ENCODE data around the gene PLEKHA7.
"Not testable (repeated sequence)": the region's sequence is repeated elsewhere in the genome, so short reads cannot be mapped to it uniquely, and the experiment has no call there.

Gene PLEKHA7

DNA sequence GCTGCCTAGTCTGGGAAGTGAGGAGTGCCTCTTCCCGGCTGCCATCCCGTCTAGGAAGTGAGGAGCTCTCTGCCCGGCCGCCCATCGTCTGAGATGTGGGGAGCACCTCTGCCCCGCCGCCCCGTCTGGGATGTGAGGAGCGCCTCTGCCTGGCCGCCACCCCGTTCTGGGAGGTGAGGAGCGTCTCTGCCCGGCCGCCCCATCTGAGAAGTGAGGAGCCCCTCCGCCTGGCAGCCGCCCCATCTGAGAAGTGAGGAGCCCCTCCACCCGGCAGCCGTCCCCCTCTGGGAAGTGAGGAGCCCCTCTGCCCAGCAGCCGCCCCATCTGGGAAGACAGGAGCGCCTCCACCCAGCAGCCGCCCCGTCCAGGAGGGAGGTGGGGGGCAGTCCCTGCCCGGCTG lies 126.3 kb downstream of the PLEKHA7 start:
- H3K4me3 Mint-ChIP-seq; H3K27ac Mint-ChIP-seq; H3K27me3 Mint-ChIP-seq; H3K36me3 Mint-ChIP-seq (ENCODE audit: low read depth); H3K9me3 Mint-ChIP-seq: not testable (repeated sequence)
- H3K4me1 Mint-ChIP-seq (ENCODE audit: low read depth) = peaks cover 15% of the 10 kb centered on the region

- Mint-ChIP-seq H3K4me3 (no peak overlapping the region), H3K9me3 (no peaks in the 10 kb centered on the region), H3K4me1 (ENCODE audit: low read depth) (no peaks in the 10 kb centered on the region), H3K27ac (no peak overlapping the region), H3K27me3 (peaks cover 12% of the 10 kb centered on the region), H3K36me3 (ENCODE audit: low read depth) (no peaks in the 10 kb centered on the region)
Observed at GRCh38 chr11:16883174-16883573, 131.0 kb downstream of the PLEKHA7 start.

- H3K4me3 Mint-ChIP-seq = no peak overlapping the region
- no peak overlapping the region for H3K27ac Mint-ChIP-seq
- no peaks in the 10 kb centered on the region for H3K36me3 Mint-ChIP-seq (ENCODE audit: low read depth)
- H3K27me3 Mint-ChIP-seq = peaks cover 11% of the 10 kb centered on the region
- no peaks in the 10 kb centered on the region for H3K4me1 Mint-ChIP-seq (ENCODE audit: low read depth)
- no peaks in the 10 kb centered on the region for H3K9me3 Mint-ChIP-seq
Observed at GRCh38 chr11:16881766-16882165, 132.4 kb downstream of the PLEKHA7 start.

- Mint-ChIP-seq H3K36me3 (ENCODE audit: low read depth) (no peaks in the 10 kb centered on the region), H3K27me3 (peaks cover 8% of the 10 kb centered on the region), H3K4me3 (no peak overlapping the region), H3K4me1 (ENCODE audit: low read depth) (no peaks in the 10 kb centered on the region), H3K27ac (no peak overlapping the region), H3K9me3 (no peaks in the 10 kb centered on the region)
Observed at GRCh38 chr11:16881074-16881709, 133.0 kb downstream of the PLEKHA7 start.

DNA sequence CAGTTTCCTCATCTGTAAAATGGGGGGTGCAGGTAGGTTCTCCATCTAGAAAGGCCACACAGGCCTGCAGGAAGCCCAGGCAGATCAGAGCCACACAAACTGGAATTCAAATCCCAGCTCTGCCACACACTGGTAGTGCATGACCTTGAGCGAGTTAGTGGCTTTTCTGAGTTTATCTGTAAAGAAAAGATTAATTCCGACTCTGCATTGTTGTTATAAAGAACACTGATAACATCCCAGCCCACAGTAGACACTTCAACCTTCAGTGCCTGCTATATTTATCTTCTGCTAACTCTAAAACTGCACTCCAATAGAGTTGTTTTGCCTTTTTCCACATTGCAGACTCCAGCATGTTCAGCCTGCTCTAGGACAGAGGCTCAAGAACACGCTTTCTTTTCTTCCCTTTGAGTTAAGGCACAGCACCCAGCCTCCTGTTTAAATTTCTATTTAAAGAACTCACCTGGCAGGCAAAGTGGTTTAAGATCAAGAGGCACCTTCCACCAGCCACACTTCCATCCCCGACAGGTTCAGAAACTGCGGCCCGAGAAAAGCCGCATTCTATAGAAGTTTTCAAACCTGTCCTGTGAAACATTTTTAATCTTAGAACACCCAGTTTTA lies 133.9 kb downstream of the PLEKHA7 start:
- no peak overlapping the region for H3K27ac Mint-ChIP-seq
- H3K4me3 Mint-ChIP-seq = no peak overlapping the region
- H3K9me3 Mint-ChIP-seq = no peaks in the 10 kb centered on the region
- H3K27me3 Mint-ChIP-seq = peaks cover 8% of the 10 kb centered on the region
- no peaks in the 10 kb centered on the region for H3K4me1 Mint-ChIP-seq (ENCODE audit: low read depth)
- H3K36me3 Mint-ChIP-seq (ENCODE audit: low read depth) = no peaks in the 10 kb centered on the region

- Mint-ChIP-seq H3K9me3 (no peaks in the 10 kb centered on the region), H3K27ac (no peak overlapping the region), H3K36me3 (ENCODE audit: low read depth) (no peaks in the 10 kb centered on the region), H3K27me3 (peaks cover 12% of the 10 kb centered on the region), H3K4me1 (ENCODE audit: low read depth) (no peaks in the 10 kb centered on the region), H3K4me3 (no peak overlapping the region)
Observed at GRCh38 chr11:16879690-16880089, 134.5 kb downstream of the PLEKHA7 start.

DNA sequence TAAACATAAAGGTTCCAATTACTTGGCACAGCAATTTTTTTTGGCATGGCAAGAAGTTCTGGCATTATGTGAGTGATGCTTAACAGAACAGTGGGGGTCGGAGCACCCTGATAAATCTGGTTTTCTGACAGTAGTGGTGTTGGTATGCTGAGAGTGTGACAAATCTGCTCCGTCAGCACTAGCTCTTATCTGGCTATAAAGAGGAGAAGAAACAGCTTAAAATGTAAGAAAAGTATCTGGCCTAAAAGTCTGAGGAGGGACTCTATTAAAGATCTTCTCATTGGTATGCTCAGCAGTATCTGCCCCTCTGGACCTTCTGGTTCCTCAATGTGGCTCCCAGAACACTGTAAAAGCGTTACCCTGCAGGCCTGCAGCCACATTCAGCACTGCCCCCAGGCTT lies 137.4 kb downstream of the PLEKHA7 start:
- no peak overlapping the region for H3K27ac Mint-ChIP-seq
- H3K9me3 Mint-ChIP-seq = no peaks in the 10 kb centered on the region
- H3K27me3 Mint-ChIP-seq = peaks cover 12% of the 10 kb centered on the region
- no peaks in the 10 kb centered on the region for H3K36me3 Mint-ChIP-seq (ENCODE audit: low read depth)
- no peak overlapping the region for H3K4me3 Mint-ChIP-seq
- H3K4me1 Mint-ChIP-seq (ENCODE audit: low read depth) = no peaks in the 10 kb centered on the region

GRCh38 chr11:16876053-16876752 lies 138.0 kb downstream of the PLEKHA7 start:
- Mint-ChIP-seq H3K36me3 (ENCODE audit: low read depth) (no peaks in the 10 kb centered on the region), H3K27me3 (peaks cover 10% of the 10 kb centered on the region), H3K4me1 (ENCODE audit: low read depth) (no peaks in the 10 kb centered on the region)

DNA sequence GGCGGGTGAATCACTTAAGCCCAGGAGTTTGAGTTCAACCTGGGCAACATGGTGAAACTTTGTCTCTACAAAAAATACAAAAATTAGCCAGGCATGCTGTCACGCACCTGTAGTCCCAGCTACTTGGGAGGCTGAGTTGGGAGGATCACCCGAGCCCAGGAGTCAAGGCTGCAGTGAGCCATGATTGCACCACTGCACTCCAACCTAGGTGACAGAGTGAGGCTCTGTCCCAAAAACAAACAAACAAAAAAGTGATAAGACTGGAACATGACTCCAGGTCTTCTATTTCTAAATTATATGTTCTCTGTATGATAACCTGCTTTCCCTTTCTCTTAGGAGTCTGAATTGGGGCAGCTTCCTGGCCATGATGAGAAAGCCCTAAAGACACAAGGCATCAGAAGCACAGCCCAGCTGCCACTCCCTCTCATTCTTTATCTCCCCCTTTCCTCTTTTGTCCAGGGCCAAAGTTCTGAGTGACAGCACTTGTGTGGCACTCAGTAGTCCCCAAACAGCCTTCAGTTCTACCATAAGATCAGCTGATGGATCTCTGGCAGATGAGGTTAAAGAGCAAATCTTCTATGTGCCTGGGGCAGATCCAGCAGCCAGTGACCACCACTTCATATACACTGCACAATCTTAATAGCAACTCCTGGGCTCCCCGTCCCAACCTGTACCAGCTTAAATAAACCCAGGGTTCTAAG lies 139.8 kb downstream of the PLEKHA7 start:
- Mint-ChIP-seq H3K4me1 (ENCODE audit: low read depth) (no peaks in the 10 kb centered on the region), H3K9me3 (no peaks in the 10 kb centered on the region), H3K27me3 (peaks cover 7% of the 10 kb centered on the region), H3K27ac (no peak overlapping the region), H3K4me3 (no peak overlapping the region), H3K36me3 (ENCODE audit: low read depth) (no peaks in the 10 kb centered on the region)

More at GRCh38 chr11:16876053-16876752, 138.0 kb downstream of the PLEKHA7 start:
- Mint-ChIP-seq H3K9me3 (no peaks in the 10 kb centered on the region), H3K27ac (no peak overlapping the region), H3K4me3 (no peak overlapping the region)

DNA sequence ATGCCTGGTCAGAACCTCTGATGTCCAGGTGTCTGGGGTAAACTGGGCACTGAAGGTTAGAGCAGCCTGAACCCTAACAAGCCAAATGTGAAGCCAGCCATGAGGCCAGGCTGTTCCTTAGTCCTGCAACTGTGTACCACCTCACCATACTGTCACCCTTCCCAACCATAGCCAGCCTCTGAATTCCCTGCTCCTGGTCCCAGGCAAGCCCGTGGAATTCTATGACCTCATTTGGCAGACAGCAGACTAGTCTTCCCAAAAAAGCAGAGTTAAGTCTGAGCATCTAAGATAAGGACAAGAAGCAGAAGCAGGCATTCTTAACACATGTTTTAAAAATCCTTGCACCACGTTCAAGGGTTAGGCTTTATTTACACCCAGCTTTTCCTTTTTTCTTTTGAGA lies 140.9 kb downstream of the PLEKHA7 start:
- no peak overlapping the region for H3K27ac Mint-ChIP-seq
- no peaks in the 10 kb centered on the region for H3K36me3 Mint-ChIP-seq (ENCODE audit: low read depth)
- H3K4me3 Mint-ChIP-seq = no peak overlapping the region
- no peaks in the 10 kb centered on the region for H3K9me3 Mint-ChIP-seq
- peaks cover 7% of the 10 kb centered on the region for H3K27me3 Mint-ChIP-seq
- no peaks in the 10 kb centered on the region for H3K4me1 Mint-ChIP-seq (ENCODE audit: low read depth)

DNA sequence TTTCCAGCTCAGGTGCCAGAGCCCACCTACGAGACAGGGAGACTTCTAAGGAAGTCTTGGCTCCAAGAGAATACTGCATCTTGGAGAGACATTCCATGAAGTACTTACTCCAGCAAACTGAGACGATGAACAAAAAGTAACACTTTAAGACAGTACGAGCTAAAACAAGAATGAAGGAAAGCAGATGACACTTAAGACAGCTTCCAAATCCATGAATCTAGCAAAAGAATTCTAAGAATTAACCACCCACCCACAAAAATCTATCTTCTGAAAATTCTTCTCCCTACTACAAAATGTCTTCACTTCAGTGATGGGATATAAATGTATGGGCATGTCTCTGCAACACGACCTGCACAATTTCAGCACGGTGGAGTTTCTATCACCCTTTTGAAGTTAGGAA lies 142.8 kb downstream of the PLEKHA7 start:
- Mint-ChIP-seq H3K27me3 (peaks cover 7% of the 10 kb centered on the region), H3K9me3 (no peaks in the 10 kb centered on the region), H3K27ac (no peak overlapping the region), H3K4me3 (no peak overlapping the region), H3K36me3 (ENCODE audit: low read depth) (peaks cover 10% of the 10 kb centered on the region), H3K4me1 (ENCODE audit: low read depth) (no peaks in the 10 kb centered on the region)

DNA sequence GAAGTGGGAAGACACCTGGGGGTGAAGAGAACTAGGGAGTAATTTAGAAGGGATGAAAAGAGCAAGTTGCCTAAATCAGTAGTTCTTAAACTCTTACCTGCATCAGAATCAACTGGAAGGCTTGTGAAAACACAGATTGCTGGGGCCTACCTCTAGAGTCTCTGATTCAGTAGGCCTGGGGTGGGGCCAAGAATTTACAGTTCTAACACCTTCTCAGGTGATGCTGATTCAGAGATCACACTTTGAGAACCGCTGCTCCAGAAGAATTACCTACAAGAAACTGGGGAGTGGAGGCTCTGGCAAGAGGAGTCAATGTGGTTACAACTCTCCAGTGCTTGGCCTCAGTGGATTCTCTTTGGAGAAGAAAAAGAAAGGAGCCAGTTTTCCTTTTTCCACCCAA lies 147.1 kb downstream of the PLEKHA7 start:
- Mint-ChIP-seq H3K9me3 (peaks cover 4% of the 10 kb centered on the region), H3K36me3 (ENCODE audit: low read depth) (peaks cover 18% of the 10 kb centered on the region), H3K4me3 (no peak overlapping the region), H3K27ac (no peak overlapping the region), H3K27me3 (peaks cover 3% of the 10 kb centered on the region), H3K4me1 (ENCODE audit: low read depth) (peaks cover 26% of the 10 kb centered on the region)

DNA sequence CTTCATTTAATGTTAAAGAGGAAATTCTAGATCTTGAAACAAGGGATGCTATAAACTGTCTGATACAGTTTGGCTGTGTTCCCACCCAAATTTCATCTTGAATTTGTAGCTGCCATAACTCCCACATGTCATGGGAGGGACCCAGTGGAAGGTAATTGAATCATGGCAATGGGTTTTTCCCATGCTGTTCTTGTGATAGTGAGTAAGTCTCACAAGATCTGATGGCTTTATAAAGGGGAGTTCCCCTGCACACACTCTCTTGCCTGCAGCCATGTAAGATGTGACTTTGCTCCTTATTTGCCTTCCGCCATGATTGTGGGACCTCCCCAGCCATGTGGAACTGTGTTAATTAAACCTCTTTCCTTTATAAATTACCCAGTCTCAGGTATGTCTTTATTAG lies 149.8 kb downstream of the PLEKHA7 start:
- H3K9me3 Mint-ChIP-seq, H3K4me3 Mint-ChIP-seq: not testable (repeated sequence)
- H3K36me3 Mint-ChIP-seq (ENCODE audit: low read depth) = peaks cover 18% of the 10 kb centered on the region
- peaks cover 16% of the 10 kb centered on the region for H3K27me3 Mint-ChIP-seq
- peak overlapping the region; percentile 92 for H3K27ac Mint-ChIP-seq
- H3K4me1 Mint-ChIP-seq (ENCODE audit: low read depth) = peaks cover 28% of the 10 kb centered on the region

GRCh38 chr11:16863389-16863788 lies 150.8 kb downstream of the PLEKHA7 start:
- Mint-ChIP-seq H3K4me3 (no peak overlapping the region), H3K27ac (peak overlapping the region; percentile 45), H3K4me1 (ENCODE audit: low read depth) (peaks cover 28% of the 10 kb centered on the region), H3K36me3 (ENCODE audit: low read depth) (peaks cover 18% of the 10 kb centered on the region), H3K27me3 (peaks cover 16% of the 10 kb centered on the region), H3K9me3 (peaks cover 4% of the 10 kb centered on the region)

DNA sequence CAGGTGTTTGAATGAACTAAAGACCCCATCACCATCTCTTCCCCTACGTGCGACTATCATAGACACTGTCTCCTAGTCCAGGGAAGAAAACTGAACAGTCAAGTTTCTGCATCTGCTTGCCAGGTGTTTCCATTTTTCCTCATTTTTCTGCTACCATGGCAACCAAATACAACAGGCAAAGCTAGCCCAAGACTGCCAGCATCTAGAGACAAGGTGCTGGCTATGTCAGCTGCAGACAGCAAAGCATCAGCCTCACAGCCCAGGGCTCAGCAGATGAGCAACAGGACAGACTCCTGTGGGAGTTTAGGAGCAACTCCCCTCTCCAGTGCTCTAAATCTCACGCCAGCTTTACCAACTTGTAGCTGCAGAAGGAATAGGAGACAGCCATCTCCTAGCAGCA lies 151.5 kb downstream of the PLEKHA7 start:
- Mint-ChIP-seq H3K4me1 (ENCODE audit: low read depth) (peaks cover 28% of the 10 kb centered on the region), H3K27ac (no peak overlapping the region), H3K4me3 (peak overlapping the region; percentile 7), H3K9me3 (peaks cover 4% of the 10 kb centered on the region), H3K36me3 (ENCODE audit: low read depth) (peaks cover 12% of the 10 kb centered on the region), H3K27me3 (peaks cover 16% of the 10 kb centered on the region)

Measured in stimulated activated naive CD8-positive, alpha-beta T cell treated with anti-CD3 and anti-CD28 coated beads, Interleukin-15, Interleukin-2, amounts not matched to agents 100 ng/mL and 50 ng/mL, for 24 hours (primary cell).